T-cell (primary cell): ENCODE data around the gene EMC10. TPM values are rescaled to one million over a fixed set of nuclear protein-coding genes. Genes with fewer than 3 reads are reported as not detected.

Experiments used
- ATAC-seq, 4 experiments: fragments of 200-7000 bp in 3 of 4; fragments of 150-1000 bp in 1 of 4; cut with Tn5 transposase; replicated peaks in 1 of 4; 1 replicate in 3 of 4; 2 replicates in 1 of 4; pipeline ENCODE4 v1.10.0; 2021; ENCODE audit warnings: moderate library complexity in 3 of 4, mild to moderate bottlenecking in 2 of 4, moderate number of reproducible peaks in 1 of 4
- CTCF ChIA-PET, 2 donors: fragments of 300-600 bp; sonication (Branson Sonifier 250); formaldehyde crosslinking; loops; one replicate each; lab custom pipeline; 2022; ENCODE audit warnings: antibody characterized with exemption in 2 of 2; lab: Charles Lee
- POLR2A ChIA-PET, 2 donors: fragments of 300-600 bp; sonication (Branson Sonifier 250); formaldehyde crosslinking; loops; one replicate each; lab custom pipeline; 2022; ENCODE audit warnings: antibody characterized with exemption in 2 of 2; lab: Charles Lee
- DNase-seq, 35 experiments: peaks; one replicate each; pipeline versions ENCODE4 v3.0.0 to v3.0.0-alpha.2; 2013 to 2023
- H3K27ac ChIP-seq: one replicate; pipeline ENCODE4 v1.5.1; 2013; ENCODE audit warnings: low read length
- H3K27me3 ChIP-seq, 2 experiments: replicated peaks in 1 of 2; 1 replicate in 1 of 2; 2 replicates in 1 of 2; pipeline versions ENCODE4 v1.6.1 to v1.7.0; 2013; ENCODE audit warnings: low read length in 1 of 2, mixed read lengths in 1 of 2; ENCODE audit not compliant: control insufficient read depth in 2 of 2, insufficient read depth in 2 of 2; ENCODE audit errors: extremely low read depth in 1 of 2
- H3K36me3 ChIP-seq, 2 donors: 1 replicate in 1 of 2; 2 replicates in 1 of 2; pipeline versions ENCODE4 v1.6.1 to v1.7.0; 2013; ENCODE audit warnings: low read length in 1 of 2; ENCODE audit not compliant: control insufficient read depth in 2 of 2, insufficient read depth in 1 of 2; ENCODE audit errors: extremely low read depth in 1 of 2
- H3K4me1 ChIP-seq, 2 experiments: 1 replicate in 1 of 2; 2 replicates in 1 of 2; pipeline versions ENCODE4 v1.6.1 to v1.7.0; 2013; ENCODE audit warnings: low read length in 2 of 2, mixed read lengths in 1 of 2; ENCODE audit not compliant: insufficient read depth in 2 of 2, control insufficient read depth in 1 of 2; ENCODE audit errors: extremely low read depth in 1 of 2
- H3K4me3 ChIP-seq, 2 donors: 1 replicate in 1 of 2; 2 replicates in 1 of 2; pipeline versions ENCODE4 v1.5.1 to v1.7.0; 2013; ENCODE audit warnings: mild to moderate bottlenecking in 2 of 2, low read length in 1 of 2, moderate library complexity in 1 of 2; ENCODE audit not compliant: control insufficient read depth in 1 of 2; ENCODE audit errors: extremely low read depth in 1 of 2
- H3K9me3 ChIP-seq: 2 replicates; pipeline ENCODE4 v1.7.0; 2013
- H3K27ac Mint-ChIP-seq, 2 donors: one replicate each; pipeline ENCODE4 v1.8.0; 2020 to 2021; ENCODE audit warnings: mild to moderate bottlenecking in 2 of 2, mixed read lengths in 2 of 2
- H3K27me3 Mint-ChIP-seq, 2 donors: one replicate each; pipeline ENCODE4 v1.8.0; 2021 to 2022; ENCODE audit warnings: mixed read lengths in 2 of 2
- H3K36me3 Mint-ChIP-seq: one replicate; pipeline ENCODE4 v1.8.0; 2021; ENCODE audit warnings: mixed read lengths
- H3K4me1 Mint-ChIP-seq, 3 donors: one replicate each; pipeline ENCODE4 v1.8.0; 2020 to 2022; ENCODE audit warnings: mixed read lengths in 3 of 3, mild to moderate bottlenecking in 1 of 3
- H3K4me3 Mint-ChIP-seq, 3 donors: one replicate each; pipeline ENCODE4 v1.8.0; 2020 to 2022; ENCODE audit warnings: mild to moderate bottlenecking in 3 of 3, mixed read lengths in 3 of 3, moderate library complexity in 3 of 3
- H3K9me3 Mint-ChIP-seq, 3 donors: one replicate each; pipeline ENCODE4 v1.8.0; 2020 to 2022; ENCODE audit warnings: mixed read lengths in 3 of 3
- WGBS: methylation state at CpG from one replicate; pipeline ENCODE4 v1.1.5; 2013; ENCODE audit warnings: missing lambda C conversion rate; ENCODE audit not compliant: insufficient coverage; 5-methylcytosine and 5-hydroxymethylcytosine counted together
- total RNA-seq, 35 experiments: library from RNA in 6 of 35; stranded (reverse) in 6 of 35; fragments of 120-200 nt in 1 of 35; gene quantifications; one replicate each; pipeline versions ENCODE4 v1.2.1 to v1.2.4 and lab custom pipeline; 2013 to 2026

EMC10 gene
- total RNA-seq, 5 donors from 2014 or later (not counting 1 experiment from before 2014, with no cell fraction given) = 83.7 to 98.1 (median 89.7) TPM

DNA sequence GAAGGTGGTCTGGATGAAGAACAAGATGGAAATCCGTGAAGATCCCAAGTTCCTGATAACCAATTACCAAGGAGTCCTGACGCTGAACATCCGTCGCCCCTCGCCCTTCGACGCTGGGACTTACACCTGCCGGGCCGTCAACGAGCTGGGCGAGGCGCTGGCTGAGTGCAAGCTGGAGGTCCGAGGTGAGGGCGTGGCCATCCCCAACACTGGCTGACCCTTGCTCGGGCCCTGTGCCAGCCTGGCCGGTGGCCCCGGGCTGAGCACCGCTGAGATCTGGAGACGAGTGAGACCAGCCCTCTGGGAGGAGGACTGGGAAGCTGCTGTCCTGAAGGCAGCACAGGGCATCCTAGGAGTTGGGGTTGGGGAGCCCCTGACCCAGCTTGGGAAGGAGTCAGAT lies 12.0 kb upstream of the EMC10 start:
- H3K36me3 Mint-ChIP-seq = no peaks in the 10 kb centered on the region
- no peaks in the 10 kb centered on the region for H3K9me3 Mint-ChIP-seq
- Histone ChIP-seq H3K9me3 (no peaks in the 10 kb centered on the region), H3K4me1 (peaks cover 0 to 7% of the 10 kb centered on the region in 2 experiments), H3K27ac (no peak overlapping the region), H3K4me3 (no peak overlapping the region), H3K27me3 (peaks cover 0 to 52% of the 10 kb centered on the region in 2 experiments), H3K36me3 (no peaks in the 10 kb centered on the region)
- no peak overlapping the region for H3K27ac Mint-ChIP-seq
- peaks cover 0 to 8% (median 4%) of the 10 kb centered on the region in 3 donors for H3K4me1 Mint-ChIP-seq
- H3K27me3 Mint-ChIP-seq = peaks cover 36% of the 10 kb centered on the region in 2 donors
- no peak for DNase-seq
- CTCF ChIA-PET = no interaction called here
- no peak for ATAC-seq
- no peak overlapping the region for H3K4me3 Mint-ChIP-seq
- WGBS = 83% methylated on average over 18 of the region's 19 CpGs
- POLR2A ChIA-PET = no interaction called here

DNA sequence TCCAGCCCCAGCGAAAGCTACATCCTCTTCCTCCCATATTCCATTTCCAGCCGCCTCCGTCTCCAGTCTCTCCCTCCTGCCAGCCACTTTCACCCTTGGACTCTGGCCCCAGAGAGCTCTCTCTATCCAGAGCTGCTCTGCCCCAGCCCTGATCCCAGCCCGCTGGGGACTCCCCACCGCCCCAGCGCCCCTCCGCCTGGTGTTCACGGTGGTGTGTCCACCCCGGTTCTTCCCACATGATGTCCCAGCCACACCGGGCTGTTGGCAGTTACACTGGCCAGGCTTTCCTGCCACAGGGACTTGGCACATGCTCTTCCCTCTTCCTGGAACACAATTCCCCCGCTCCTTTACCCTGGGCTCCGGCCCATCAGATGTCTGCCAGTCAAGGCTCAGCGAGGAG lies 11.3 kb upstream of the EMC10 start:
- POLR2A ChIA-PET = no interaction called here
- peaks cover 0 to 49% of the 10 kb centered on the region in 2 experiments for H3K27me3 ChIP-seq
- CTCF ChIA-PET = no interaction called here

DNA sequence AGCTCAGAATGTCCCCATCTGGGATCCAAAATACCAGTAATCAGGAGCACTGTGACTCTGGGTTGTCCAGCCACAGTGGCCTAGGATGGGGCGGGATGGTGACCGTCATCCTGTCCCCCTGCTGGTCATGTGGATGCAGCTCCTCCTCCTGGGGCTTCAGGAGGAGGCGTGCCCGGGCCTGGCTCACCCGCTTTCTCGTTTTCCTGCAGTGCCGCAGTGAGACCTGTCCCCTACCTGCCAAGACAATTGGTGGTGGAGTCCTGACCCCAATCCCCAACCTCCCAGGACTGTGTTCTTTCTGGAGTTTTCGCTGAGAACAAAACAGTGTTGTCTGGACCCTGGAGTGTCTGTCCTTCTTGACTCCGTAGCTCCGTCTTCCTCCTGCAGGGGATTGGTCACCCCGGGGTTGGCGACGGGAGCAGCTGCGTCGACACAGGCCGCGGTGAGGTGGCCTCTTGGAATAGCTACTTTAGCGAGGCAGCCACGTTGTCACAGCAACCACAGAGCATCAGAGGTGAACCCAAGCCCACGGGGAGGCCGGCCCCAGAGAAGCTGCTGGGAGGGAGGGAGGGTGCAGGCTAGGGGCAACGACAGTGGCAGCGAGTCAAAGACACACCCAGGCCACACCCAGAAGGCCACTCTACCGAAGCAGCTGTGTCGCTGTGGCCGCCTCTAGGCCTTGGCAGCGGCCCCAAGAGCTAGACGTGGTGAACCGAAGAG lies 10.2 kb upstream of the EMC10 start:
- CTCF ChIA-PET = interaction anchor here in 1 of 2 donors (0.6 kb wide), 1 partner anchor 1279 kb away, joined by 3 read pairs; no protein-coding TSS in a partner anchor
- Mint-ChIP-seq H3K4me3 (no peak overlapping the region), H3K27me3 (peaks cover 25 to 26% of the 10 kb centered on the region in 2 donors), H3K36me3 (no peaks in the 10 kb centered on the region), H3K4me1 (peaks cover 0 to 4% (median 3%) of the 10 kb centered on the region in 3 donors), H3K9me3 (no peaks in the 10 kb centered on the region), H3K27ac (no peak overlapping the region)
- Histone ChIP-seq H3K9me3 (no peaks in the 10 kb centered on the region), H3K27me3 (peaks cover 0 to 39% of the 10 kb centered on the region in 2 experiments), H3K4me1 (peaks cover 0 to 5% of the 10 kb centered on the region in 2 experiments), H3K27ac (no peak overlapping the region), H3K36me3 (no peaks in the 10 kb centered on the region), H3K4me3 (no peak overlapping the region)
- DNase-seq (no peak), ATAC-seq (no peak)
- POLR2A ChIA-PET = no interaction called here
- 84% methylated on average over 23 of the region's 29 CpGs for WGBS

More for the DNA sequence above, 11.3 kb upstream of the EMC10 start:
- H3K9me3 ChIP-seq = no peaks in the 10 kb centered on the region
- H3K4me1 Mint-ChIP-seq = peaks cover 0 to 8% (median 4%) of the 10 kb centered on the region in 3 donors
- H3K4me3 Mint-ChIP-seq = no peak overlapping the region
- H3K36me3 Mint-ChIP-seq = no peaks in the 10 kb centered on the region
- ATAC-seq = no peak
- DNase-seq = no peak
- H3K27me3 Mint-ChIP-seq = peaks cover 30 to 33% of the 10 kb centered on the region in 2 donors
- no peak overlapping the region for H3K4me3 ChIP-seq
- no peak overlapping the region for H3K27ac ChIP-seq
- H3K36me3 ChIP-seq = no peaks in the 10 kb centered on the region
- 91% methylated on average over 13 of the region's 13 CpGs for WGBS
- H3K27ac Mint-ChIP-seq = no peak overlapping the region
- peaks cover 0 to 7% of the 10 kb centered on the region in 2 experiments for H3K4me1 ChIP-seq
- no peaks in the 10 kb centered on the region for H3K9me3 Mint-ChIP-seq

- ChIA-PET POLR2A (no interaction called here), CTCF (no interaction called here)
- H3K4me3 Mint-ChIP-seq = no peak overlapping the region
- no peaks in the 10 kb centered on the region for H3K9me3 Mint-ChIP-seq
- no peak overlapping the region for H3K27ac Mint-ChIP-seq
- H3K36me3 ChIP-seq = no peaks in the 10 kb centered on the region
- H3K27me3 Mint-ChIP-seq = peaks cover 21 to 23% of the 10 kb centered on the region in 2 donors
- peaks cover 0 to 33% of the 10 kb centered on the region in 2 experiments for H3K27me3 ChIP-seq
- H3K4me1 ChIP-seq = no peaks in the 10 kb centered on the region
- DNase-seq = no peak
- WGBS = 81% methylated on average over 4 of the region's 11 CpGs
- no peaks in the 10 kb centered on the region for H3K36me3 Mint-ChIP-seq
- H3K9me3 ChIP-seq = no peaks in the 10 kb centered on the region
- H3K4me3 ChIP-seq = no peak overlapping the region
- no peak overlapping the region for H3K27ac ChIP-seq
- H3K4me1 Mint-ChIP-seq = no peaks in the 10 kb centered on the region
- no peak for ATAC-seq
Observed at GRCh38 chr19:50466706-50467039, 9.6 kb upstream of the EMC10 start.

GRCh38 chr19:50467566-50467965 lies 8.7 kb upstream of the EMC10 start:
- no peaks in the 10 kb centered on the region for H3K36me3 Mint-ChIP-seq
- WGBS = 83% methylated on average over 15 of the region's 18 CpGs
- H3K9me3 ChIP-seq = no peaks in the 10 kb centered on the region
- H3K27me3 Mint-ChIP-seq = peaks cover 19% of the 10 kb centered on the region in 2 donors
- DNase-seq (no peak), ATAC-seq (no peak)
- ChIA-PET CTCF (no interaction called here), POLR2A (no interaction called here)
- peaks cover 0 to 29% of the 10 kb centered on the region in 2 experiments for H3K27me3 ChIP-seq
- H3K4me3 Mint-ChIP-seq = no peak overlapping the region
- H3K9me3 Mint-ChIP-seq = no peaks in the 10 kb centered on the region
- no peaks in the 10 kb centered on the region for H3K4me1 ChIP-seq
- H3K36me3 ChIP-seq = no peaks in the 10 kb centered on the region
- H3K4me3 ChIP-seq = no peak overlapping the region
- H3K4me1 Mint-ChIP-seq = no peaks in the 10 kb centered on the region
- H3K27ac ChIP-seq = no peak overlapping the region
- H3K27ac Mint-ChIP-seq = no peak overlapping the region

GRCh38 chr19:50468818-50469217 lies 7.5 kb upstream of the EMC10 start:
- Mint-ChIP-seq H3K27me3 (peaks cover 14 to 17% of the 10 kb centered on the region in 2 donors), H3K27ac (no peak overlapping the region), H3K4me3 (no peak overlapping the region), H3K4me1 (no peaks in the 10 kb centered on the region), H3K36me3 (no peaks in the 10 kb centered on the region), H3K9me3 (no peaks in the 10 kb centered on the region)
- Histone ChIP-seq H3K36me3 (no peaks in the 10 kb centered on the region), H3K4me1 (no peaks in the 10 kb centered on the region), H3K27me3 (peaks cover 0 to 24% of the 10 kb centered on the region in 2 experiments), H3K9me3 (no peaks in the 10 kb centered on the region), H3K27ac (no peak overlapping the region), H3K4me3 (no peak overlapping the region)
- no peak for DNase-seq
- 80% methylated on average over 4 of the region's 6 CpGs for WGBS
- ChIA-PET POLR2A (no interaction called here), CTCF (interaction anchor here in 1 of 2 donors (0.7 kb wide), 1 partner anchor 593 kb away, joined by 3 read pairs; no protein-coding TSS in a partner anchor)
- no peak for ATAC-seq
